Fibroblast of skin of right biceps (primary cell): ENCODE results near the gene SGCB.
A peak's percentile ranks its signal among the peaks of the same experiment; 100 is the strongest.

Experiments used
- DNase-seq: peaks from one replicate; pipeline ENCODE4 v3.0.0-alpha.2; 2013

Gene SGCB

GRCh38 chr4:52017814-52018213, 20.3 kb downstream of the SGCB start:
- DNase-seq = no peak

GRCh38 chr4:52016981-52017380, 21.1 kb downstream of the SGCB start:
- DNase-seq = no peak

GRCh38 chr4:52015366-52015765, 22.7 kb downstream of the SGCB start:
- no peak for DNase-seq

- no peak for DNase-seq
Measured at GRCh38 chr4:52014903-52015302, 23.2 kb downstream of the SGCB start.

DNA sequence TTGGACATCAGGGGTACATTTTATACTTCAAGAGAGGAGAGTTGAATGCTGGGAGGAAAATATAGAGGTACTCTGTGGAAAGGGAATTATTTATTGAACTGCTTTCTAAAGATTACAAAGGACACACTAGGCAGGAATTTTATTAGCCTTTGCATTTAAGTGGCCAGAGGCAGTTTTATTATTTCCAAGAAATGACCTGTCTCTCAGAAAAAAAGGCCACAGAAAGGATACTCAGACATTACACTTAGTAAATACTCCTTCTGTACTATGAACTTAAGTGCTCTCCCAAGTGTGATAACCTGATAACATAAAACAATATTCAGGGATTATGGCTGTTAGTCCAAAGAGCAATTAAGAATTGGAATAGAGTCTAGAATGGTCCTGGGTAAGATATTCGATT, 25.4 kb downstream of the SGCB start:
- DNase-seq = no peak

GRCh38 chr4:52010986-52011385, 27.1 kb downstream of the SGCB start:
- DNase-seq = no peak

GRCh38 chr4:52006887-52007286, 31.2 kb downstream of the SGCB start:
- DNase-seq = no peak

DNA sequence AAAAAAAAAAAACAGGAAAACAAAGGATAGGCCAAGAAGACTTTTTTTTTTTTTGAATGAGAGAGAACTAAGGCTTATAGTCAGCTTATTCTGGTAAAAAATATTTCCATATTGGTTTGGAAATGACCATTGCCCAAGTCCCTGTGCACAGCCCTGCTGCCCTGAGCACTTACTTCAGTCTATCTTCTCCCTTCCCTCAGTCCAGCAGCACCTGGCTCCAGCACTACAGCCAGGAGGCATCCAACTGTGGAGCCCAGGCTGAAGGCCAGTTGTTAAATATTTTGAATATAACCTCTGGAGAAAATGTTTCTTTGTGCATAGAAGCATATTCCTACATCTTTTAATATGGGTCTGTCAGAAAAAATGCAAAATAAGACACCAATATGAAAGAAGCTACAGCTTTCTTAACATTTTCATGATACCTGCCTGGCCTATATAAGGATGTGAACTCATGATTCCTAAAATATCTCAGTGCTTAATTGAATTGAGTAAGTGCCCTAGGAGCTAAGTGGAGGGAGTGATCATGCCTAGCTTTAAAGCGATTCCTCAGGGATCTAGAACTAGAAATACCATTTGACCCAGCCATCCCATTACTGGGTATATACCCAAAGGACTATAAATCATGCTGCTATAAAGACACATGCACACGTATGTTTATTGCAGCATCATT, 32.4 kb downstream of the SGCB start:
- DNase-seq = no peak

- no peak for DNase-seq
Measured at GRCh38 chr4:52004414-52004813, 33.7 kb downstream of the SGCB start.

DNA sequence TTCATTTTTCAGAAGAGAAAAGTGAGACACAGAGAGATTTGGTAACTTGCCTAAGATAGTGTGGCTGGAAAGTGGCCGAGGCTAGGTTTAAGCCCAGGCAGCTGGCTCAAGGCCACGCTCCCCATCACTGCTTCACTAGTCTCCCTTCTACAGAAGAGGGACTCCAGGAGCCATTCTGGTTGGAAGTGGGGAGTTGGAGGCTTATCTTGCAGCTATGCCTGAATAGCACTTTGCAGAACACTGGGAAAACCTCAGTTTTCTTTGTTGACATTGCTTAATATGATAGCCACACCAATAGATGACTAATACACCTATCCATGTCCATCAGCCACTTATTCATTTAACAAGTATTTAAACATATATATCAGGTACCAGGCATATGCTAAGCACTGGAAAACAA, 36.5 kb downstream of the SGCB start:
- peak; percentile 2 for DNase-seq

DNA sequence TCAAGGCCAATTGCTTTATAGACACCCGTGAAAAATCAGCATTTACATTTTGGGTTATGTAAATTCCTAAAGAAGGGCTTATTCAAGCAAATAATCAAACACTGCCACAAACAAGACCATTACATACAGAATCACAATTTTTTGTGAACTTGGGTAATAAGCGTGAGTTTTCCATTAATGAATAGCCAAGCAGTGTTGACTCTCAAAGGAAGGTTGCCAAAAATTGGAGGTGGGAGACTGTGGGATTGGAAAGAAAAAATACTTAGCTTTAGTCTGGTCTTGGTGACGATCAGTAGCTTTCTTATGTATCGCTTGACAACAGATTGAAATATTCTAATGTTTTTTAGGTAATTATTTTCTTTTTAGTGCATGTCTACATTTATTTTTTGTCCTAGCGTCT, 38.8 kb downstream of the SGCB start:
- no peak for DNase-seq

- no peak for DNase-seq
Measured at GRCh38 chr4:51998837-51999236, 39.3 kb downstream of the SGCB start.

DNA sequence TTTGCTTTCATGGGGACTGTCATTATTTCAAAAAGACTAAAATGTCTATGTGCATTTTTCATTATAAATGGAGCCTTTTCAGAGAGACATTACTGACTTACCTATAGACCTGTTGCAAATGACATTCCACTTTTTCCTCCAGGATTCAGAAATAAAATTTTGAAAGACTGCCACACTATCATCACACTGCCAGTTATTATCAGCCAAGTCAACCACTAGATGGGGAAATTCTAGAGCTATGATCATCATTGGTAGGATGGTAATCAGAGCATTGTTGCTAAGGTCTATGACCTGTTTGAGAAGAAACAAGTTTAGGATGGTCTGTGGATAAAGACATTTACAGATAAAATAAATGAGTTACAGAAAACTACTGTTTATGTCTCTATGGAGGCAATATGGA, 40.5 kb downstream of the SGCB start:
- no peak for DNase-seq

DNA sequence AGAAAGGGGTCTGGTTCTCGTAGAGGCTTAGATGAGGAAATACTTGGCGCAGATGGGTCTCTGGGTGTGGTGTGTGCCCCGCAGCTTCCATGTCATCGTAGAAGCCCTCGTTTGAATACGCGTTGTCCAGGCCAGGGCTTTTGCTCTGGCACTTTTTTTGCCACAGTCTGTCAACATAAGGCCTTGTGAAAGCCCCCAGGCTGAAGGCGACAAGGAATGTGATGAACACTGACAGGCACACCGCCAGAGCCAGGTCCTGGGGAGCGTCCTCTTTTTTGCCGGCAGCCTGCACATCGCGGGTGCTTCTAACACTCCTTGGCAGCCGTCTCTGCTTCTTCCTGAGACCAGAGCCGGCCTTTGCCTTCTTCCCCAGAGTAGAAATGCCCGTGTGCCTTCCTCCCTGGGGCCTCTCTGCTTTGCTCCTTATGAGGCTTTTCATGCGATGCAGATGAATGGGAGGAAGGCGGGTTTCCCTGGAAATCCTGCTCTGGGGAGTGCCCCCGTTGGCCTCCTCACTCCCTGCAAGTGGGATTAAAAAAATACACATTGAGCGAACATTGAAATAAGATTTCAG, 42.4 kb downstream of the SGCB start:
- DNase-seq = no peak
